ENCODE measurements around the gene VAV2.
"Not testable (repeated sequence)": the region's sequence is repeated elsewhere in the genome, so short reads cannot be mapped to it uniquely, and the experiment has no call there.

Gene VAV2

GRCh38 chr9:133930682-133931485 is 61.2 kb downstream of the VAV2 start:
- Histone ChIP-seq H3K9me3 (ENCODE audit: insufficient read depth, low read depth, low read length) (no peaks in the 10 kb centered on the region), H3K4me1 (ENCODE audit: insufficient read depth, low read length) (no peaks in the 10 kb centered on the region), H3K9ac (ENCODE audit: low read depth, low read length) (no peak overlapping the region), H3K27ac (ENCODE audit: low read length) (no peak overlapping the region), H3K4me3 (ENCODE audit: low read length) (no peak overlapping the region), H3K36me3 (ENCODE audit: insufficient read depth, low read depth, low read length) (no peaks in the 10 kb centered on the region), H3K27me3 (ENCODE audit: insufficient read depth, low read length) (no peaks in the 10 kb centered on the region)

- no peaks in the 10 kb centered on the region for H3K9me3 ChIP-seq (ENCODE audit: insufficient read depth, low read depth, low read length)
- H3K27ac ChIP-seq (ENCODE audit: low read length): no peak overlapping the region
- H3K4me1 ChIP-seq (ENCODE audit: insufficient read depth, low read length): no peaks in the 10 kb centered on the region
- H3K4me3 ChIP-seq (ENCODE audit: low read length): no peak overlapping the region
- H3K9ac ChIP-seq (ENCODE audit: low read depth, low read length): no peak overlapping the region
- H3K36me3 ChIP-seq (ENCODE audit: insufficient read depth, low read depth, low read length): no peaks in the 10 kb centered on the region
- no peaks in the 10 kb centered on the region for H3K27me3 ChIP-seq (ENCODE audit: insufficient read depth, low read length)
Observed at GRCh38 chr9:133930046-133930681, 62.0 kb downstream of the VAV2 start.

- H3K27ac ChIP-seq (ENCODE audit: low read length): no peak overlapping the region
- H3K4me1 ChIP-seq (ENCODE audit: insufficient read depth, low read length): no peaks in the 10 kb centered on the region
- H3K9me3 ChIP-seq (ENCODE audit: insufficient read depth, low read depth, low read length): no peaks in the 10 kb centered on the region
- H3K9ac ChIP-seq (ENCODE audit: low read depth, low read length): no peak overlapping the region
- H3K36me3 ChIP-seq (ENCODE audit: insufficient read depth, low read depth, low read length): no peaks in the 10 kb centered on the region
- no peak overlapping the region for H3K4me3 ChIP-seq (ENCODE audit: low read length)
- no peaks in the 10 kb centered on the region for H3K27me3 ChIP-seq (ENCODE audit: insufficient read depth, low read length)
Observed at GRCh38 chr9:133929599-133929998, 62.5 kb downstream of the VAV2 start.

- no peak overlapping the region for H3K4me3 ChIP-seq (ENCODE audit: low read length)
- H3K27ac ChIP-seq (ENCODE audit: low read length): no peak overlapping the region
- no peaks in the 10 kb centered on the region for H3K4me1 ChIP-seq (ENCODE audit: insufficient read depth, low read length)
- no peaks in the 10 kb centered on the region for H3K27me3 ChIP-seq (ENCODE audit: insufficient read depth, low read length)
- H3K9ac ChIP-seq (ENCODE audit: low read depth, low read length): no peak overlapping the region
- no peaks in the 10 kb centered on the region for H3K36me3 ChIP-seq (ENCODE audit: insufficient read depth, low read depth, low read length)
- H3K9me3 ChIP-seq (ENCODE audit: insufficient read depth, low read depth, low read length): no peaks in the 10 kb centered on the region
Observed at GRCh38 chr9:133928248-133928764, 63.8 kb downstream of the VAV2 start.

GRCh38 chr9:133927041-133927440 is 65.1 kb downstream of the VAV2 start:
- H3K9ac ChIP-seq (ENCODE audit: low read depth, low read length): no peak overlapping the region
- no peaks in the 10 kb centered on the region for H3K36me3 ChIP-seq (ENCODE audit: insufficient read depth, low read depth, low read length)
- H3K27ac ChIP-seq (ENCODE audit: low read length): no peak overlapping the region
- H3K27me3 ChIP-seq (ENCODE audit: insufficient read depth, low read length): no peaks in the 10 kb centered on the region
- H3K9me3 ChIP-seq (ENCODE audit: insufficient read depth, low read depth, low read length): no peaks in the 10 kb centered on the region
- no peaks in the 10 kb centered on the region for H3K4me1 ChIP-seq (ENCODE audit: insufficient read depth, low read length)
- no peak overlapping the region for H3K4me3 ChIP-seq (ENCODE audit: low read length)

GRCh38 chr9:133926165-133926856 is 65.8 kb downstream of the VAV2 start:
- Histone ChIP-seq H3K9ac (ENCODE audit: low read depth, low read length) (no peak overlapping the region), H3K9me3 (ENCODE audit: insufficient read depth, low read depth, low read length) (no peaks in the 10 kb centered on the region), H3K4me1 (ENCODE audit: insufficient read depth, low read length) (no peaks in the 10 kb centered on the region), H3K27ac (ENCODE audit: low read length) (no peak overlapping the region), H3K27me3 (ENCODE audit: insufficient read depth, low read length) (no peaks in the 10 kb centered on the region), H3K4me3 (ENCODE audit: low read length) (no peak overlapping the region), H3K36me3 (ENCODE audit: insufficient read depth, low read depth, low read length) (no peaks in the 10 kb centered on the region)

- no peak overlapping the region for H3K4me3 ChIP-seq (ENCODE audit: low read length)
- H3K9me3 ChIP-seq (ENCODE audit: insufficient read depth, low read depth, low read length): no peaks in the 10 kb centered on the region
- no peaks in the 10 kb centered on the region for H3K4me1 ChIP-seq (ENCODE audit: insufficient read depth, low read length)
- H3K27me3 ChIP-seq (ENCODE audit: insufficient read depth, low read length): no peaks in the 10 kb centered on the region
- H3K9ac ChIP-seq (ENCODE audit: low read depth, low read length): no peak overlapping the region
- no peaks in the 10 kb centered on the region for H3K36me3 ChIP-seq (ENCODE audit: insufficient read depth, low read depth, low read length)
- no peak overlapping the region for H3K27ac ChIP-seq (ENCODE audit: low read length)
Observed at GRCh38 chr9:133924453-133924852, 67.7 kb downstream of the VAV2 start.

GRCh38 chr9:133923608-133924007 is 68.5 kb downstream of the VAV2 start:
- not testable (repeated sequence) for H3K4me3 ChIP-seq (ENCODE audit: low read length); H3K36me3 ChIP-seq (ENCODE audit: insufficient read depth, low read depth, low read length); H3K9ac ChIP-seq (ENCODE audit: low read depth, low read length); H3K27ac ChIP-seq (ENCODE audit: low read length); H3K4me1 ChIP-seq (ENCODE audit: insufficient read depth, low read length); H3K27me3 ChIP-seq (ENCODE audit: insufficient read depth, low read length); H3K9me3 ChIP-seq (ENCODE audit: insufficient read depth, low read depth, low read length)

GRCh38 chr9:133921866-133922265 is 70.3 kb downstream of the VAV2 start:
- Histone ChIP-seq H3K36me3 (ENCODE audit: insufficient read depth, low read depth, low read length) (no peaks in the 10 kb centered on the region), H3K4me3 (ENCODE audit: low read length) (no peak overlapping the region), H3K27ac (ENCODE audit: low read length) (no peak overlapping the region), H3K4me1 (ENCODE audit: insufficient read depth, low read length) (no peaks in the 10 kb centered on the region; the same call in 1 of the 2 replicates), H3K27me3 (ENCODE audit: insufficient read depth, low read length) (no peaks in the 10 kb centered on the region), H3K9me3 (ENCODE audit: insufficient read depth, low read depth, low read length) (no peaks in the 10 kb centered on the region), H3K9ac (ENCODE audit: low read depth, low read length) (no peak overlapping the region)

GRCh38 chr9:133920471-133920870 is 71.7 kb downstream of the VAV2 start:
- Histone ChIP-seq H3K9ac (ENCODE audit: low read depth, low read length) (no peak overlapping the region), H3K27ac (ENCODE audit: low read length) (no peak overlapping the region), H3K36me3 (ENCODE audit: insufficient read depth, low read depth, low read length) (no peaks in the 10 kb centered on the region), H3K4me1 (ENCODE audit: insufficient read depth, low read length) (no peaks in the 10 kb centered on the region; the same call in 1 of the 2 replicates), H3K4me3 (ENCODE audit: low read length) (no peak overlapping the region), H3K27me3 (ENCODE audit: insufficient read depth, low read length) (no peaks in the 10 kb centered on the region), H3K9me3 (ENCODE audit: insufficient read depth, low read depth, low read length) (no peaks in the 10 kb centered on the region)

- Histone ChIP-seq H3K27me3 (ENCODE audit: insufficient read depth, low read length) (no peaks in the 10 kb centered on the region), H3K27ac (ENCODE audit: low read length) (no peak overlapping the region), H3K9me3 (ENCODE audit: insufficient read depth, low read depth, low read length) (no peaks in the 10 kb centered on the region), H3K36me3 (ENCODE audit: insufficient read depth, low read depth, low read length) (no peaks in the 10 kb centered on the region), H3K4me3 (ENCODE audit: low read length) (no peak overlapping the region), H3K9ac (ENCODE audit: low read depth, low read length) (no peak overlapping the region), H3K4me1 (ENCODE audit: insufficient read depth, low read length) (no peaks in the 10 kb centered on the region; the same call in 1 of the 2 replicates)
Observed at GRCh38 chr9:133919253-133920115, 72.6 kb downstream of the VAV2 start.
